Fibroblast of pulmonary artery (primary cell): ENCODE measurements around the gene ZNF436.

Source experiments
- DNase-seq: peaks from one replicate; pipeline ENCODE4 v3.0.0-alpha.2; 2010; ENCODE audit warnings: low read depth
- H3K4me3 ChIP-seq: replicated peaks from 2 replicates; pipeline ENCODE4 v1.5.1; 2011; ENCODE audit warnings: low read depth, mild to moderate bottlenecking, control low read depth, low read length, moderate library complexity
- CTCF ChIP-seq: IDR thresholded peaks from 2 replicates; pipeline ENCODE4 v1.5.1; 2011; ENCODE audit warnings: mild to moderate bottlenecking, control low read depth, low read length, inconsistent platforms; ENCODE audit errors: missing control alignments

The ZNF436 gene

GRCh38 chr1:23400324-23401114 lies 30.9 kb upstream of the ZNF436 start:
- DNase-seq, result peak; percentile 86
- no peak for TF ChIP-seq CTCF
- H3K4me3 ChIP-seq, result no peak overlapping the region

GRCh38 chr1:23399229-23399628 lies 29.6 kb upstream of the ZNF436 start:
- DNase-seq, result no peak
- no peak for TF ChIP-seq CTCF
- no peak overlapping the region for H3K4me3 ChIP-seq

GRCh38 chr1:23397908-23398307 lies 28.3 kb upstream of the ZNF436 start:
- no peak for TF ChIP-seq CTCF
- H3K4me3 ChIP-seq, result no peak overlapping the region
- DNase-seq, result no peak

- H3K4me3 ChIP-seq, result no peak overlapping the region
- no peak for TF ChIP-seq CTCF
- DNase-seq, result no peak
Measured at GRCh38 chr1:23396380-23396779, 26.7 kb upstream of the ZNF436 start.

GRCh38 chr1:23395849-23396248 lies 26.2 kb upstream of the ZNF436 start:
- no peak for TF ChIP-seq CTCF
- DNase-seq, result no peak
- no peak overlapping the region for H3K4me3 ChIP-seq

GRCh38 chr1:23395154-23395724 lies 25.6 kb upstream of the ZNF436 start:
- H3K4me3 ChIP-seq, result peak overlapping the region; percentile 2
- no peak for TF ChIP-seq CTCF
- DNase-seq, result no peak

- peak overlapping the region; percentile 2 for H3K4me3 ChIP-seq
- TF ChIP-seq CTCF, result peak; percentile 30
- peak; percentile 92 for DNase-seq
Measured at GRCh38 chr1:23394684-23395083, 25.0 kb upstream of the ZNF436 start.
